WTC11 (cell line): ENCODE results near the gene COL19A1. TPM values are rescaled to one million over a fixed set of nuclear protein-coding genes. Genes with fewer than 3 reads are reported as not detected.

Experiments
- ATAC-seq: fragments of 200-7000 bp; cut with Tn5 transposase; 2 replicates; pipeline ENCODE4 v1.10.0; 2021; ENCODE audit warnings: mild to moderate bottlenecking, moderate library complexity
- CTCF ChIA-PET: fragments of 300-600 bp; sonication (Branson Sonifier 250); formaldehyde crosslinking; loops from one replicate; lab custom pipeline; 2021; ENCODE audit warnings: antibody characterized with exemption; lab: Charles Lee
- POLR2A ChIA-PET: fragments of 350-600 bp; sonication (Branson Sonifier 250); formaldehyde crosslinking; loops from one replicate; lab custom pipeline; 2021; ENCODE audit warnings: antibody characterized with exemption; lab: Charles Lee
- DNase-seq: peaks from one replicate; pipeline ENCODE4 v3.0.0; 2021; ENCODE audit warnings: low spot score
- H3K27ac Mint-ChIP-seq: 2 replicates; pipeline ENCODE4 v1.8.0; 2021; ENCODE audit warnings: mixed read lengths
- H3K27me3 Mint-ChIP-seq: 2 replicates; pipeline ENCODE4 v1.8.0; 2021; ENCODE audit warnings: low read depth, mild to moderate bottlenecking, moderate library complexity, mixed read lengths
- H3K36me3 Mint-ChIP-seq: 2 replicates; pipeline ENCODE4 v1.8.0; 2021; ENCODE audit warnings: mixed read lengths
- H3K4me1 Mint-ChIP-seq: 2 replicates; pipeline ENCODE4 v1.8.0; 2022; ENCODE audit warnings: mixed read lengths
- H3K4me3 Mint-ChIP-seq: 2 replicates; pipeline ENCODE4 v1.8.0; 2021; ENCODE audit warnings: mild to moderate bottlenecking, moderate library complexity, mixed read lengths
- H3K9me3 Mint-ChIP-seq: 2 replicates; pipeline ENCODE4 v1.8.0; 2021; ENCODE audit warnings: mixed read lengths
- CREB1 ChIP-seq: sonication (generic); formaldehyde crosslinking; IDR thresholded peaks from 2 replicates; pipeline ENCODE4 v1.8.0; 2023; ENCODE audit warnings: mild to moderate bottlenecking, missing genetic modification reagents
- FOXK1 ChIP-seq: sonication (generic); formaldehyde crosslinking; IDR thresholded peaks from 2 replicates; pipeline ENCODE4 v1.8.0; 2022; ENCODE audit warnings: mild to moderate bottlenecking, moderate library complexity, missing genetic modification reagents
- FOXP1 ChIP-seq: sonication (generic); formaldehyde crosslinking; IDR thresholded peaks from 2 replicates; pipeline ENCODE4 v1.8.0; 2022; ENCODE audit warnings: missing genetic modification reagents, mild to moderate bottlenecking, moderate library complexity, borderline replicate concordance
- HMGA2 ChIP-seq: fragments of 250-450 bp; sonication (Bioruptor Pico); IDR thresholded peaks from 2 replicates; pipeline ENCODE4 v1.4.0; 2021; ENCODE audit warnings: mild to moderate bottlenecking, moderate library complexity
- JAZF1 ChIP-seq: fragments of 250-450 bp; sonication (Bioruptor Pico); IDR thresholded peaks from 2 replicates; pipeline ENCODE4 v1.9.0; 2021; ENCODE audit warnings: moderate library complexity, mild to moderate bottlenecking, inconsistent platforms
- KAT7 ChIP-seq: sonication (generic); formaldehyde crosslinking; IDR thresholded peaks from 2 replicates; pipeline ENCODE4 v1.8.1; 2023; ENCODE audit warnings: missing genetic modification reagents, mild to moderate bottlenecking, borderline replicate concordance
- NFYB ChIP-seq: sonication (generic); formaldehyde crosslinking; conservative IDR thresholded peaks from 2 replicates; pipeline ENCODE4 v1.8.0; 2022; ENCODE audit warnings: low read depth, missing genetic modification reagents
- OVOL2 ChIP-seq: fragments of 250-450 bp; sonication (Bioruptor Pico); IDR thresholded peaks from 2 replicates; pipeline ENCODE4 v1.9.0; 2021; ENCODE audit warnings: mild to moderate bottlenecking, borderline replicate concordance
- PRRX2 ChIP-seq: fragments of 250-450 bp; sonication (Bioruptor Pico); IDR thresholded peaks from 2 replicates; pipeline ENCODE4 v1.8.0; 2021; ENCODE audit warnings: mild to moderate bottlenecking
- total RNA-seq: library from RNA; stranded (reverse); gene quantifications from 3 replicates; pipeline ENCODE4 v1.2.3, GENCODE V29; 2021
- TF ChIP-seq, protein P1 (sequence below): fragments of 250-450 bp; sonication (Bioruptor Pico); conservative IDR thresholded peaks from 2 replicates; pipeline ENCODE4 v1.9.0; 2021; ENCODE audit warnings: mild to moderate bottlenecking
- TF ChIP-seq, protein P2 (sequence below): sonication (generic); formaldehyde crosslinking; IDR thresholded peaks from 2 replicates; pipeline ENCODE4 v1.8.0; 2023; ENCODE audit warnings: missing genetic modification reagents, mild to moderate bottlenecking, borderline replicate concordance
- TF ChIP-seq, protein P3 (sequence below): sonication (generic); formaldehyde crosslinking; IDR thresholded peaks from 2 replicates; pipeline ENCODE4 v1.8.1; 2023; ENCODE audit warnings: mild to moderate bottlenecking, missing genetic modification reagents, borderline replicate concordance
- TF ChIP-seq, protein P4 (sequence below): fragments of 200-600 bp; IDR thresholded peaks from 2 replicates; pipeline ENCODE4 v1.8.0; 2022; ENCODE audit warnings: antibody characterized with exemption
- TF ChIP-seq, protein P5 (sequence below): fragments of 250-450 bp; sonication (Bioruptor Pico); IDR thresholded peaks from 2 replicates; pipeline ENCODE4 v1.9.0; 2021; ENCODE audit warnings: mild to moderate bottlenecking, borderline replicate concordance

The COL19A1 gene
- total RNA-seq, 1 experiment from 2014 or later, result not detected

DNA sequence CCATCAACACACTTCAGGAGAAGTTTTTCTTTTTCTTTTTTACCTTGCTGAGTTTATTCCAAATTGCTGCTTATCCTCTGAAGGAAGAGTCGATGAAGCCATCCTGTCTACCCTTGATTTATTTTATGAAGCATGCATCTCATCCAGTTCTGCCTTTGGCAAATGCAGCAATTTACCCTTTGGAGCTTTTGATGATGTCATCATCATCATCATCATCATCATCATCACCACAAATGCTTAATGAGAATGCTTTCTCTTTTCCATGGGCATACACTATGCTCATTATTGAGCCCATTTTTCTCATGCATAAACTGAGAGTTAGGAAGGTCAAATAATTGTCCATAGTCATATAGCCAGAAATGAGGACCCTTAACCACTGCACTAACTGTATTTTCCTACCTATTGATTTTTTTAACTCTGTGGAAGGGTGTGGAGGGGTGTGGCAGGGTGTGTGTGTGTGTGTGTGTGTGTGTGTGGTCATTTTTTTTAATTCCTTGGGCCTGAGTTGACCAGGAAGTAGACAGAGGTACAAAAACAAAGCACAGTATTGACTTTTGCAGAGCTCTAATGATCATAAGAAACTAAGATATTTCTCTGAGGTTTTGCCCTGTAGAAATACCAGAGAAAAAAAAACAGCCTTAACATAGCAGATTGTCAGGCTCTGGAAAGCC is 353.7 kb downstream of the COL19A1 start (continued):
- TF ChIP-seq FOXK1 (CRISPR knock-in tag) (no peak), FOXP1 (no peak), CREB1 (no peak), NFYB (CRISPR knock-in tag) (no peak), OVOL2 (CRISPR knock-in tag) (no peak), PRRX2 (CRISPR knock-in tag) (no peak)

DNA sequence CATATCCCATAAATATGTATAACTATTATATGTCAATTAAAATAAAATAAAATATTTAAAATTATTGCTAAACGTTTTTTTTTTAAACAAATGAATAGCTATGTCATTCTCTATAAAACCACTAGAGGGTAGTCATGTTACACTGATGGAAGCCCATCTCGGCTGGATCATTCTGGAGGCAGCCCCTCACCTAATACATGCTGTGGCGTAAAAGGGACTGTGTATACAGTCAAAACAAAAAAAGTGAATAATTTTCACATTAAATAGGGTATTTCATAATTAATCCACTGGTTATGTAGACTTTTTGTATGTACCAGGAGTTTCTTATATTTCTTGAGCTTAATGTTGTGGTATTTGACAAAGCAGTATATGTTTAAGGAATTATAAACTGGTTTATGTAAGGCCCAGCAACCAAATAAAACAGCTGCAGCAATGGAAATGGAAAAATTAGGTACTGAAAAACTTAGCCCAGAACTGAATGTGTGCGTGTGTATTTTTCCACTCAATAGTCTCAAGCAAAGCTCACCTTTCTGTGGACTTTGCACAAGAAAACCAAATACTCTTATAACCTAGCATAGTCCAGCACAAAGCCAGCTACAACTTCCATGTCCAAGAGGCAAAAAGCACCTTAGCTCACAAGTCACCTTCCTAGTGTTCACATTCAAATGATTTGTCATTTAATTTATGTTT is 354.8 kb downstream of the COL19A1 start:
- peak; percentile 83 for ATAC-seq
- TF ChIP-seq, protein P1, sequence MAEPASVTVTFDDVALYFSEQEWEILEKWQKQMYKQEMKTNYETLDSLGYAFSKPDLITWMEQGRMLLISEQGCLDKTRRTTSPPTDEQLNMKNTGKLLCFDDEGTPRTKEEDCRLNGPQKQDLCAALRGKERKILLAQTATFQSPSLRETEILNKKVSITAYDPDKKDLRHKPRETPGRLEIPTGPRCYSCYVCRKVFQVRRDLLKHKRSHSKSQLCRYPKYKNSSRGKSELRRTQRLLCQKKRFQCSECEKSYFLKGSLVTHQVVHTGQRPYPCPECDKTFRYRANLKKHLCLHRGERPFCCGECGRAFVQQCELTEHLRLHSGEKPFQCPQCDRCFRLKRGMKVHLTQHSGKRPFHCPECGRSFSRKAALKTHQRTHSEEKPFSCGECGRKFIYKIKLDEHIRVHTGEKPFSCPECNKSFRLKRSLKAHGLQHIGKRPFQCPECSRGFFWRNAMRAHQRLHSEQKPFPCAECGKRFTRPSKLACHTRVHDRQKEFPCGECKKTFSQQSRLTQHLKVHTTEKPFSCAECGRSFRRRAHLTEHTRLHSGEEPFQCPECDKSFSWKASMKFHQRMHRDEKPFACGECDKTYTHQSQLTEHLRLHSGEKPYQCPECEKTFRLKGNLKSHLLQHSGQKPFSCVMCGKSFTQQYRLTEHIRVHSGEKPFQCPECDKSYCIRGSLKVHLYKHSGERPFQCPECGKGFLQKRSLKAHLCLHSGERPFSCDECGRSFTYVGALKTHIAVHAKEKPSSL (CRISPR knock-in tag), result no peak
- TF ChIP-seq, protein P2, sequence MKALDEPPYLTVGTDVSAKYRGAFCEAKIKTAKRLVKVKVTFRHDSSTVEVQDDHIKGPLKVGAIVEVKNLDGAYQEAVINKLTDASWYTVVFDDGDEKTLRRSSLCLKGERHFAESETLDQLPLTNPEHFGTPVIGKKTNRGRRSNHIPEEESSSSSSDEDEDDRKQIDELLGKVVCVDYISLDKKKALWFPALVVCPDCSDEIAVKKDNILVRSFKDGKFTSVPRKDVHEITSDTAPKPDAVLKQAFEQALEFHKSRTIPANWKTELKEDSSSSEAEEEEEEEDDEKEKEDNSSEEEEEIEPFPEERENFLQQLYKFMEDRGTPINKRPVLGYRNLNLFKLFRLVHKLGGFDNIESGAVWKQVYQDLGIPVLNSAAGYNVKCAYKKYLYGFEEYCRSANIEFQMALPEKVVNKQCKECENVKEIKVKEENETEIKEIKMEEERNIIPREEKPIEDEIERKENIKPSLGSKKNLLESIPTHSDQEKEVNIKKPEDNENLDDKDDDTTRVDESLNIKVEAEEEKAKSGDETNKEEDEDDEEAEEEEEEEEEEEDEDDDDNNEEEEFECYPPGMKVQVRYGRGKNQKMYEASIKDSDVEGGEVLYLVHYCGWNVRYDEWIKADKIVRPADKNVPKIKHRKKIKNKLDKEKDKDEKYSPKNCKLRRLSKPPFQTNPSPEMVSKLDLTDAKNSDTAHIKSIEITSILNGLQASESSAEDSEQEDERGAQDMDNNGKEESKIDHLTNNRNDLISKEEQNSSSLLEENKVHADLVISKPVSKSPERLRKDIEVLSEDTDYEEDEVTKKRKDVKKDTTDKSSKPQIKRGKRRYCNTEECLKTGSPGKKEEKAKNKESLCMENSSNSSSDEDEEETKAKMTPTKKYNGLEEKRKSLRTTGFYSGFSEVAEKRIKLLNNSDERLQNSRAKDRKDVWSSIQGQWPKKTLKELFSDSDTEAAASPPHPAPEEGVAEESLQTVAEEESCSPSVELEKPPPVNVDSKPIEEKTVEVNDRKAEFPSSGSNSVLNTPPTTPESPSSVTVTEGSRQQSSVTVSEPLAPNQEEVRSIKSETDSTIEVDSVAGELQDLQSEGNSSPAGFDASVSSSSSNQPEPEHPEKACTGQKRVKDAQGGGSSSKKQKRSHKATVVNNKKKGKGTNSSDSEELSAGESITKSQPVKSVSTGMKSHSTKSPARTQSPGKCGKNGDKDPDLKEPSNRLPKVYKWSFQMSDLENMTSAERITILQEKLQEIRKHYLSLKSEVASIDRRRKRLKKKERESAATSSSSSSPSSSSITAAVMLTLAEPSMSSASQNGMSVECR (CRISPR knock-in tag), result no peak
- TF ChIP-seq, protein P3, sequence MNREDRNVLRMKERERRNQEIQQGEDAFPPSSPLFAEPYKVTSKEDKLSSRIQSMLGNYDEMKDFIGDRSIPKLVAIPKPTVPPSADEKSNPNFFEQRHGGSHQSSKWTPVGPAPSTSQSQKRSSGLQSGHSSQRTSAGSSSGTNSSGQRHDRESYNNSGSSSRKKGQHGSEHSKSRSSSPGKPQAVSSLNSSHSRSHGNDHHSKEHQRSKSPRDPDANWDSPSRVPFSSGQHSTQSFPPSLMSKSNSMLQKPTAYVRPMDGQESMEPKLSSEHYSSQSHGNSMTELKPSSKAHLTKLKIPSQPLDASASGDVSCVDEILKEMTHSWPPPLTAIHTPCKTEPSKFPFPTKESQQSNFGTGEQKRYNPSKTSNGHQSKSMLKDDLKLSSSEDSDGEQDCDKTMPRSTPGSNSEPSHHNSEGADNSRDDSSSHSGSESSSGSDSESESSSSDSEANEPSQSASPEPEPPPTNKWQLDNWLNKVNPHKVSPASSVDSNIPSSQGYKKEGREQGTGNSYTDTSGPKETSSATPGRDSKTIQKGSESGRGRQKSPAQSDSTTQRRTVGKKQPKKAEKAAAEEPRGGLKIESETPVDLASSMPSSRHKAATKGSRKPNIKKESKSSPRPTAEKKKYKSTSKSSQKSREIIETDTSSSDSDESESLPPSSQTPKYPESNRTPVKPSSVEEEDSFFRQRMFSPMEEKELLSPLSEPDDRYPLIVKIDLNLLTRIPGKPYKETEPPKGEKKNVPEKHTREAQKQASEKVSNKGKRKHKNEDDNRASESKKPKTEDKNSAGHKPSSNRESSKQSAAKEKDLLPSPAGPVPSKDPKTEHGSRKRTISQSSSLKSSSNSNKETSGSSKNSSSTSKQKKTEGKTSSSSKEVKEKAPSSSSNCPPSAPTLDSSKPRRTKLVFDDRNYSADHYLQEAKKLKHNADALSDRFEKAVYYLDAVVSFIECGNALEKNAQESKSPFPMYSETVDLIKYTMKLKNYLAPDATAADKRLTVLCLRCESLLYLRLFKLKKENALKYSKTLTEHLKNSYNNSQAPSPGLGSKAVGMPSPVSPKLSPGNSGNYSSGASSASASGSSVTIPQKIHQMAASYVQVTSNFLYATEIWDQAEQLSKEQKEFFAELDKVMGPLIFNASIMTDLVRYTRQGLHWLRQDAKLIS (CRISPR knock-in tag), result no peak
- TF ChIP-seq KAT7 (CRISPR knock-in tag) (no peak), JAZF1 (CRISPR knock-in tag) (no peak), HMGA2 (CRISPR knock-in tag) (peak; percentile 26; the same call in 1 of the 2 replicates)
- TF ChIP-seq, protein P4, sequence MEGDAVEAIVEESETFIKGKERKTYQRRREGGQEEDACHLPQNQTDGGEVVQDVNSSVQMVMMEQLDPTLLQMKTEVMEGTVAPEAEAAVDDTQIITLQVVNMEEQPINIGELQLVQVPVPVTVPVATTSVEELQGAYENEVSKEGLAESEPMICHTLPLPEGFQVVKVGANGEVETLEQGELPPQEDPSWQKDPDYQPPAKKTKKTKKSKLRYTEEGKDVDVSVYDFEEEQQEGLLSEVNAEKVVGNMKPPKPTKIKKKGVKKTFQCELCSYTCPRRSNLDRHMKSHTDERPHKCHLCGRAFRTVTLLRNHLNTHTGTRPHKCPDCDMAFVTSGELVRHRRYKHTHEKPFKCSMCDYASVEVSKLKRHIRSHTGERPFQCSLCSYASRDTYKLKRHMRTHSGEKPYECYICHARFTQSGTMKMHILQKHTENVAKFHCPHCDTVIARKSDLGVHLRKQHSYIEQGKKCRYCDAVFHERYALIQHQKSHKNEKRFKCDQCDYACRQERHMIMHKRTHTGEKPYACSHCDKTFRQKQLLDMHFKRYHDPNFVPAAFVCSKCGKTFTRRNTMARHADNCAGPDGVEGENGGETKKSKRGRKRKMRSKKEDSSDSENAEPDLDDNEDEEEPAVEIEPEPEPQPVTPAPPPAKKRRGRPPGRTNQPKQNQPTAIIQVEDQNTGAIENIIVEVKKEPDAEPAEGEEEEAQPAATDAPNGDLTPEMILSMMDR, result peak; percentile 69
- TF ChIP-seq, protein P5, sequence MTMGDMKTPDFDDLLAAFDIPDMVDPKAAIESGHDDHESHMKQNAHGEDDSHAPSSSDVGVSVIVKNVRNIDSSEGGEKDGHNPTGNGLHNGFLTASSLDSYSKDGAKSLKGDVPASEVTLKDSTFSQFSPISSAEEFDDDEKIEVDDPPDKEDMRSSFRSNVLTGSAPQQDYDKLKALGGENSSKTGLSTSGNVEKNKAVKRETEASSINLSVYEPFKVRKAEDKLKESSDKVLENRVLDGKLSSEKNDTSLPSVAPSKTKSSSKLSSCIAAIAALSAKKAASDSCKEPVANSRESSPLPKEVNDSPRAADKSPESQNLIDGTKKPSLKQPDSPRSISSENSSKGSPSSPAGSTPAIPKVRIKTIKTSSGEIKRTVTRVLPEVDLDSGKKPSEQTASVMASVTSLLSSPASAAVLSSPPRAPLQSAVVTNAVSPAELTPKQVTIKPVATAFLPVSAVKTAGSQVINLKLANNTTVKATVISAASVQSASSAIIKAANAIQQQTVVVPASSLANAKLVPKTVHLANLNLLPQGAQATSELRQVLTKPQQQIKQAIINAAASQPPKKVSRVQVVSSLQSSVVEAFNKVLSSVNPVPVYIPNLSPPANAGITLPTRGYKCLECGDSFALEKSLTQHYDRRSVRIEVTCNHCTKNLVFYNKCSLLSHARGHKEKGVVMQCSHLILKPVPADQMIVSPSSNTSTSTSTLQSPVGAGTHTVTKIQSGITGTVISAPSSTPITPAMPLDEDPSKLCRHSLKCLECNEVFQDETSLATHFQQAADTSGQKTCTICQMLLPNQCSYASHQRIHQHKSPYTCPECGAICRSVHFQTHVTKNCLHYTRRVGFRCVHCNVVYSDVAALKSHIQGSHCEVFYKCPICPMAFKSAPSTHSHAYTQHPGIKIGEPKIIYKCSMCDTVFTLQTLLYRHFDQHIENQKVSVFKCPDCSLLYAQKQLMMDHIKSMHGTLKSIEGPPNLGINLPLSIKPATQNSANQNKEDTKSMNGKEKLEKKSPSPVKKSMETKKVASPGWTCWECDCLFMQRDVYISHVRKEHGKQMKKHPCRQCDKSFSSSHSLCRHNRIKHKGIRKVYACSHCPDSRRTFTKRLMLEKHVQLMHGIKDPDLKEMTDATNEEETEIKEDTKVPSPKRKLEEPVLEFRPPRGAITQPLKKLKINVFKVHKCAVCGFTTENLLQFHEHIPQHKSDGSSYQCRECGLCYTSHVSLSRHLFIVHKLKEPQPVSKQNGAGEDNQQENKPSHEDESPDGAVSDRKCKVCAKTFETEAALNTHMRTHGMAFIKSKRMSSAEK, result no peak
- no peak for DNase-seq
- H3K9me3 Mint-ChIP-seq, result no peaks in the 10 kb centered on the region
- H3K27ac Mint-ChIP-seq, result no peak overlapping the region
- ChIA-PET CTCF (interaction anchor here (0.6 to 3.1 kb wide), 38 partner anchors 9 to 807 kb away, joined by 3 to 83 read pairs (median 5); partner anchors contain the start of genes COL9A1 and SMAP1), POLR2A (interaction anchor here (0.6 kb wide), 1 partner anchor 62 kb away, joined by 3 read pairs; no protein-coding TSS in a partner anchor)
- H3K4me3 Mint-ChIP-seq, result no peak overlapping the region
- H3K4me1 Mint-ChIP-seq, result no peaks in the 10 kb centered on the region
- no peaks in the 10 kb centered on the region for H3K36me3 Mint-ChIP-seq
- H3K27me3 Mint-ChIP-seq, result no peaks in the 10 kb centered on the region
